GM12873 (cell line): ENCODE results near the gene PRDX5.
A peak's percentile ranks its signal among the peaks of the same experiment; 100 is the strongest.

Source experiments
- CTCF ChIP-seq: IDR thresholded peaks from 2 replicates; pipeline ENCODE4 v1.5.1; 2012; ENCODE audit warnings: low read depth, mild to moderate bottlenecking, moderate library complexity, low read length, control low read depth; ENCODE audit not compliant: insufficient read depth; ENCODE audit errors: missing control alignments

Gene PRDX5

GRCh38 chr11:64339754-64340408 lies 22.0 kb downstream of the PRDX5 start, which contains the start of gene CCDC88B:
TSS of gene CCDC88B (plus strand) at chr11:64340204. CDS start at chr11:64340267, 63 bp downstream.
- TF ChIP-seq CTCF: no peak

- peak; percentile 27 for TF ChIP-seq CTCF
Observed at GRCh38 chr11:64340671-64341335, 22.9 kb downstream of the PRDX5 start.

- TF ChIP-seq CTCF: no peak
Observed at GRCh38 chr11:64341429-64341828, 23.5 kb downstream of the PRDX5 start.

- TF ChIP-seq CTCF: peak; percentile 39
Observed at GRCh38 chr11:64341851-64342791, 24.2 kb downstream of the PRDX5 start.

- no peak for TF ChIP-seq CTCF
Observed at GRCh38 chr11:64342869-64343745, 25.2 kb downstream of the PRDX5 start.

GRCh38 chr11:64343767-64344559 lies 26.0 kb downstream of the PRDX5 start:
- TF ChIP-seq CTCF: peak; percentile 43
